Naive thymus-derived CD4-positive, alpha-beta T cell (primary cell): ENCODE results near the gene POLR2F. TPM values are rescaled to one million over a fixed set of nuclear protein-coding genes. Genes with fewer than 3 reads are reported as not detected.
A peak's percentile ranks its signal among the peaks of the same experiment; 100 is the strongest.

Source experiments
- ATAC-seq: fragments of 150-1000 bp; cut with Tn5 transposase; 2 replicates; pipeline ENCODE4 v1.10.0; 2021; ENCODE audit warnings: mild to moderate bottlenecking, moderate library complexity
- CTCF ChIA-PET: fragments of 350-600 bp; sonication (Branson Sonifier 250); formaldehyde crosslinking; loops from one replicate; lab custom pipeline; 2021; ENCODE audit warnings: antibody characterized with exemption; lab: Charles Lee
- POLR2A ChIA-PET: fragments of 350-600 bp; sonication (Branson Sonifier 250); formaldehyde crosslinking; loops from one replicate; lab custom pipeline; 2021; ENCODE audit warnings: antibody characterized with exemption, inconsistent platforms; lab: Charles Lee
- DNase-seq, 9 donors: peaks; one replicate each; pipeline versions ENCODE4 v3.0.0 to v3.0.0-alpha.2; 2020 to 2022; ENCODE audit warnings: mixed read lengths in 1 of 9
- H3K27ac ChIP-seq: one replicate; pipeline ENCODE4 v1.7.0; 2013; ENCODE audit warnings: mild to moderate bottlenecking, low read depth, low read length, moderate library complexity
- H3K27me3 ChIP-seq, 2 donors: one replicate each; pipeline ENCODE4 v1.7.0; 2013; ENCODE audit warnings: low read length in 2 of 2, mild to moderate bottlenecking in 2 of 2, moderate library complexity in 2 of 2; ENCODE audit not compliant: control insufficient read depth in 2 of 2, insufficient read depth in 2 of 2
- H3K36me3 ChIP-seq, 3 experiments: 1 replicate in 2 of 3; 2 replicates in 1 of 3; pipeline ENCODE4 v1.7.0; 2013; ENCODE audit warnings: low read length in 3 of 3, mild to moderate bottlenecking in 3 of 3, moderate library complexity in 1 of 3; ENCODE audit not compliant: insufficient read depth in 3 of 3, control insufficient read depth in 2 of 3
- H3K4me1 ChIP-seq, 2 donors: one replicate each; pipeline ENCODE4 v1.7.0; 2013; ENCODE audit warnings: low read length in 2 of 2, mild to moderate bottlenecking in 2 of 2, moderate library complexity in 1 of 2; ENCODE audit not compliant: control insufficient read depth in 2 of 2, insufficient read depth in 2 of 2
- H3K4me3 ChIP-seq: 2 replicates; pipeline ENCODE4 v1.7.0; 2013; ENCODE audit warnings: mild to moderate bottlenecking, low read length
- H3K9me3 ChIP-seq, 3 experiments: 1 replicate in 2 of 3; 2 replicates in 1 of 3; pipeline ENCODE4 v1.7.0; 2013; ENCODE audit warnings: low read length in 3 of 3; ENCODE audit not compliant: control insufficient read depth in 2 of 3
- H3K27ac Mint-ChIP-seq, 9 donors: one replicate each; pipeline ENCODE4 v1.8.0; 2020 to 2022; ENCODE audit warnings: mixed read lengths in 9 of 9, mild to moderate bottlenecking in 8 of 9, moderate library complexity in 5 of 9, inconsistent platforms in 2 of 9
- H3K27me3 Mint-ChIP-seq, 5 donors: one replicate each; pipeline ENCODE4 v1.8.0; 2021 to 2022; ENCODE audit warnings: mixed read lengths in 5 of 5, mild to moderate bottlenecking in 1 of 5
- H3K36me3 Mint-ChIP-seq, 5 donors: one replicate each; pipeline ENCODE4 v1.8.0; 2020 to 2022; ENCODE audit warnings: mixed read lengths in 5 of 5, mild to moderate bottlenecking in 3 of 5, inconsistent platforms in 1 of 5
- H3K4me1 Mint-ChIP-seq, 7 donors: one replicate each; pipeline ENCODE4 v1.8.0; 2020 to 2022; ENCODE audit warnings: mixed read lengths in 7 of 7, mild to moderate bottlenecking in 3 of 7, inconsistent platforms in 1 of 7
- H3K4me3 Mint-ChIP-seq, 10 donors: one replicate each; pipeline ENCODE4 v1.8.0; 2020 to 2022; ENCODE audit warnings: mild to moderate bottlenecking in 10 of 10, mixed read lengths in 10 of 10, moderate library complexity in 6 of 10, inconsistent platforms in 2 of 10
- H3K9me3 Mint-ChIP-seq, 11 donors: one replicate each; pipeline ENCODE4 v1.8.0; 2020 to 2022; ENCODE audit warnings: mixed read lengths in 11 of 11, mild to moderate bottlenecking in 4 of 11, inconsistent platforms in 1 of 11, moderate library complexity in 1 of 11
- intact Hi-C, 2 donors: fragments of 100-400 bp; cut with micrococcal nuclease; formaldehyde crosslinking; loops; one replicate each; pipeline ENCODE4 v1.15.1; 2023
- polyA plus RNA-seq, 2 donors: library from polyadenylated mRNA; unstranded; fragments of 300-500 nt; fragmentation: Illumina TruSeq; gene quantifications; one replicate each; pipeline ENCODE4 v1.2.3, GENCODE V29; 2021
- total RNA-seq, 6 experiments: library from RNA in 5 of 6; stranded (reverse) in 5 of 6; gene quantifications; 1 replicate in 5 of 6; 2 replicates in 1 of 6; pipeline ENCODE4 v1.2.3 and lab custom pipeline; 2021 to 2026

Gene POLR2F
- total and polyA plus RNA-seq, 7 experiments from 2014 or later, result 25.9 to 137 (median 45.9) TPM

DNA sequence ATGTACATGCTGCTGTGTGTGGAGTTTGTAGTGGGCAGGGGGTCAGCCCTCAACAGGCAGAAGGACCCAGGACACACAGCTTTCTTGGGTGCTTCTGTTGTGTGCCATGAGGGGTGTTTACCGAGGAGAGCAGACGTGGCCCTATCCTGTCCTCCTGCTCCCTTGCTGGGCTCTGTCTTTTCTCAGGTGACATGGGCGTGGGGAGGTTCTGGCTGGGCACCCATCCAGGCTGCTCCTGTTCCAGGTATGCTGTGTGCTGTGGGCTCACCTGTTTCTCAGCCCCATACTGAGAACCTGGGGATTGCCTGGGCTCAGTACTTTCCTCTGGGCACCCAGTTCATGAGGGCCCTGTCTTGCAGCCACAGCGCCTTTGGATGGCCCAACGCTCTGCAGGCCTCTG, 24.1 kb upstream of the POLR2F start:
- ChIA-PET CTCF (interaction anchor here (0.6 to 1.4 kb wide), 3 partner anchors 42 to 894 kb away, joined by 3 to 4 read pairs (median 3); no protein-coding TSS in a partner anchor), POLR2A (no interaction called here)
- ATAC-seq, result no peak
- H3K4me3 Mint-ChIP-seq, result no peak overlapping the region
- H3K27me3 Mint-ChIP-seq, result no peaks in the 10 kb centered on the region
- peaks cover 0 to 4% of the 10 kb centered on the region in 2 donors for H3K4me1 ChIP-seq
- H3K9me3 ChIP-seq, result no peaks in the 10 kb centered on the region
- peaks cover 0 to 15% (median 8%) of the 10 kb centered on the region in 7 donors for H3K4me1 Mint-ChIP-seq
- H3K27me3 ChIP-seq, result no peaks in the 10 kb centered on the region
- no peak overlapping the region for H3K27ac ChIP-seq
- no peak overlapping the region for H3K4me3 ChIP-seq
- peaks cover 0 to 67% (median 0%) of the 10 kb centered on the region in 3 experiments for H3K36me3 ChIP-seq
- intact Hi-C loops, result no loop called here
- peaks cover 0 to 9% (median 3%) of the 10 kb centered on the region in 5 donors for H3K36me3 Mint-ChIP-seq
- DNase-seq, result no peak
- H3K27ac Mint-ChIP-seq, result peak overlapping the region in 1 of 9 donors; percentile 25
- H3K9me3 Mint-ChIP-seq, result no peaks in the 10 kb centered on the region

DNA sequence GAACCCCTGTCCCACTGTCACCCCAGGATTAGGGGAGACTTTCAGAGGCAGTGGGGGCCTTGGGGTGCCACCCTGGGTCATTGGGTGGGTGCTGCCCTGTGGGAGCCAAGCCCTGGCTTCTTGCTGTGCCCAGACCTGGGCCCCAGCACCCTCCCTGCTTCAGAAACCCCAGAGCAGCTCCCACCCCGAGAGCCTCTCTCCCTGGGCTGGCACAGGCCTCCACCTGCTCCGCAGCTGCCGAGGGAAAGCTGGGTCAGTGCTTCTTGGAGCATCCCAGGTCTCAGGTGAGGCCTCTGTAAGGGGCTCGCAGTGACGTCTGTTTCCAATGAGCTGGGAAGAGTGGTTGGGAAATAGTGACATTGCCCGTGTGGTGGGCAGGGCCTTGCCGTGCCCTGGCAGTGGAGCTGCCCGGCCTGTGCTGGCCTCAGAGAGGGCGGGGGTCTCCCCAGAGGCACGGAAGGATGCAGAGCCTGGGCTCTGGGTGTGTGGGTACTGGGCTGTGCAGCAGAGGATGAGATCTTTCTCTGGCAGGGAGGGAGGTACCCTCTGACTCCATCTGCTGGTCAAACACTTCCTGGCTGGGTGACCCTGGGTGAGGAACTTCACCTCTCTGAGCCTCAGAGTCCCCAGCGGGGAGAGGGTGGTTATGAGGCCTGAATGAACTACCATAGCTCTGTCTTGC, 23.1 kb upstream of the POLR2F start:
- intact Hi-C loops, result loop anchor here in 1 of 2 donors (5.0 to 10.0 kb wide), 3 partner anchors 33 to 326 kb away; partner anchors contain the start of gene GGA1
- Histone ChIP-seq H3K4me3 (no peak overlapping the region), H3K27ac (no peak overlapping the region), H3K36me3 (peaks cover 0 to 58% (median 0%) of the 10 kb centered on the region in 3 experiments), H3K9me3 (no peaks in the 10 kb centered on the region), H3K27me3 (no peaks in the 10 kb centered on the region), H3K4me1 (peaks cover 0 to 4% of the 10 kb centered on the region in 2 donors)
- no peaks in the 10 kb centered on the region for H3K9me3 Mint-ChIP-seq
- ChIA-PET POLR2A (interaction anchor here (1.2 kb wide), 1 partner anchor 35 kb away, joined by 3 read pairs; no protein-coding TSS in a partner anchor), CTCF (interaction anchor here (1.0 to 1.1 kb wide), 2 partner anchors 24 to 43 kb away, joined by 3 to 4 read pairs; partner anchors contain the start of gene MICALL1)
- no peak overlapping the region for H3K4me3 Mint-ChIP-seq
- H3K27me3 Mint-ChIP-seq, result no peaks in the 10 kb centered on the region
- DNase-seq (no peak), ATAC-seq (no peak)
- H3K36me3 Mint-ChIP-seq, result peaks cover 0 to 9% (median 3%) of the 10 kb centered on the region in 5 donors
- peak overlapping the region in 3 of 9 donors; percentile 32 to 49 (median 48) for H3K27ac Mint-ChIP-seq
- H3K4me1 Mint-ChIP-seq, result peaks cover 0 to 15% (median 8%) of the 10 kb centered on the region in 7 donors

- H3K4me3 ChIP-seq, result no peak overlapping the region
- Mint-ChIP-seq H3K4me1 (peaks cover 0 to 15% (median 8%) of the 10 kb centered on the region in 7 donors), H3K9me3 (no peaks in the 10 kb centered on the region), H3K4me3 (no peak overlapping the region), H3K27ac (peak overlapping the region in 4 of 9 donors; percentile 18 to 49 (median 40)), H3K36me3 (peaks cover 0 to 9% (median 3%) of the 10 kb centered on the region in 5 donors), H3K27me3 (no peaks in the 10 kb centered on the region)
- peaks cover 0 to 52% (median 0%) of the 10 kb centered on the region in 3 experiments for H3K36me3 ChIP-seq
- CTCF ChIA-PET, result interaction anchor here (0.7 to 1.1 kb wide), 2 partner anchors 25 to 50 kb away, joined by 4 to 6 read pairs; partner anchors contain the start of gene MICALL1
- no peaks in the 10 kb centered on the region for H3K9me3 ChIP-seq
- ATAC-seq (no peak), DNase-seq (no peak)
- H3K27me3 ChIP-seq, result no peaks in the 10 kb centered on the region
- POLR2A ChIA-PET, result interaction anchor here (1.2 kb wide), 1 partner anchor 34 kb away, joined by 3 read pairs; no protein-coding TSS in a partner anchor
- intact Hi-C loops, result loop anchor here in 1 of 2 donors (5.0 to 10.0 kb wide), 3 partner anchors 34 to 326 kb away; partner anchors contain the start of gene GGA1
- H3K27ac ChIP-seq, result no peak overlapping the region
- H3K4me1 ChIP-seq, result peaks cover 0 to 4% of the 10 kb centered on the region in 2 donors
Measured at GRCh38 chr22:37930952-37931440, 22.5 kb upstream of the POLR2F start.

DNA sequence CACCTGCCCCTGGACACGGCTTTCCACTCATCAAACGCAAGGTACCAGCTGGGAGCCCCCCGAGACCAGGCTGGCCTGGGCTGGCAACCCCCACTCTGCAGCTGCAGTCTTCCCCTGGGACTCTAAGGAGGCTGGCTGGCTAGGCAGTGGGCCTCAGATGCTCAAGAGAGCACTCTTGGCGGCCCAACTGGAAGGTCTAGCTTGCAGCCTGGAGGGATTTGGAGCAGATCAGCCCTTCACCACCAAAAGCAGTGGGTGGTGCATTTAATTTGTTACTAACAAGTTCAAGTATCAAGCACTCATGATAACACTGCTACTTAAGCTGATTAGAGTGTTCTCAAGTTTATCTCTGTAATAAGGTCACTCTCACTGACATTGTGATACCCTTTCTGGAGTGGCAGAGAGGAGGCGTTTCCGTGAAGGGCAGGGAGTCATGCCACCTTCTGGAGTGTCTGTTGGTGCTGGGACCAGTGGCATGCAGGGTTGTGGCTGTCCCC, 21.6 kb upstream of the POLR2F start:
- Histone ChIP-seq H3K27ac (no peak overlapping the region), H3K27me3 (no peaks in the 10 kb centered on the region), H3K4me3 (no peak overlapping the region), H3K36me3 (peaks cover 0 to 44% (median 0%) of the 10 kb centered on the region in 3 experiments), H3K4me1 (peaks cover 0 to 4% of the 10 kb centered on the region in 2 donors), H3K9me3 (no peaks in the 10 kb centered on the region)
- ATAC-seq, result no peak
- CTCF ChIA-PET, result interaction anchor here (0.6 to 2.4 kb wide), 3 partner anchors 51 to 114 kb away, joined by 3 to 17 read pairs (median 6); no protein-coding TSS in a partner anchor
- POLR2A ChIA-PET, result interaction anchor here (1.8 kb wide), 1 partner anchor 26 kb away, joined by 10 read pairs; the partner anchor contains the start of gene MICALL1
- no peaks in the 10 kb centered on the region for H3K27me3 Mint-ChIP-seq
- H3K9me3 Mint-ChIP-seq, result no peaks in the 10 kb centered on the region
- no peak overlapping the region for H3K27ac Mint-ChIP-seq
- peaks cover 0 to 9% (median 3%) of the 10 kb centered on the region in 5 donors for H3K36me3 Mint-ChIP-seq
- H3K4me1 Mint-ChIP-seq, result peaks cover 0 to 15% (median 8%) of the 10 kb centered on the region in 7 donors
- H3K4me3 Mint-ChIP-seq, result no peak overlapping the region
- intact Hi-C loops, result loop anchor here (2.0 to 10.0 kb wide), 4 partner anchors 35 to 327 kb away; partner anchors contain the start of gene GGA1 (in 1 of the 2)
- DNase-seq, result no peak

GRCh38 chr22:37932401-37932800, 21.1 kb upstream of the POLR2F start:
- H3K27me3 ChIP-seq, result no peaks in the 10 kb centered on the region
- no peak overlapping the region for H3K4me3 Mint-ChIP-seq
- DNase-seq, result no peak
- H3K4me1 Mint-ChIP-seq, result peaks cover 0 to 15% (median 8%) of the 10 kb centered on the region in 7 donors
- intact Hi-C loops, result loop anchor here (2.0 to 10.0 kb wide), 4 partner anchors 35 to 328 kb away; partner anchors contain the start of gene GGA1 (in 1 of the 2)
- no peak overlapping the region for H3K27ac Mint-ChIP-seq
- H3K9me3 ChIP-seq, result no peaks in the 10 kb centered on the region
- ChIA-PET CTCF (interaction anchor here (0.6 to 2.4 kb wide), 3 partner anchors 69 to 114 kb away, joined by 3 to 17 read pairs (median 6); no protein-coding TSS in a partner anchor), POLR2A (interaction anchor here (1.8 kb wide), 1 partner anchor 27 kb away, joined by 10 read pairs; the partner anchor contains the start of gene MICALL1)
- no peak for ATAC-seq
- peaks cover 0 to 42% (median 0%) of the 10 kb centered on the region in 3 experiments for H3K36me3 ChIP-seq
- no peaks in the 10 kb centered on the region for H3K9me3 Mint-ChIP-seq
- no peak overlapping the region for H3K27ac ChIP-seq
- H3K27me3 Mint-ChIP-seq, result no peaks in the 10 kb centered on the region
- H3K36me3 Mint-ChIP-seq, result peaks cover 0 to 9% (median 4%) of the 10 kb centered on the region in 5 donors
- no peak overlapping the region for H3K4me3 ChIP-seq
- peaks cover 0 to 4% of the 10 kb centered on the region in 2 donors for H3K4me1 ChIP-seq
